ENCODE measurements around the gene DLGAP5. TPM values are rescaled to one million over a fixed set of nuclear protein-coding genes. Genes with fewer than 3 reads are reported as not detected.

The DLGAP5 gene
- total and polyA plus RNA-seq, 2 of the 13 experiments (the other 11 are each of a cell fraction or from before 2014, with no cell fraction given): 7.7 to 55.8 TPM

DNA sequence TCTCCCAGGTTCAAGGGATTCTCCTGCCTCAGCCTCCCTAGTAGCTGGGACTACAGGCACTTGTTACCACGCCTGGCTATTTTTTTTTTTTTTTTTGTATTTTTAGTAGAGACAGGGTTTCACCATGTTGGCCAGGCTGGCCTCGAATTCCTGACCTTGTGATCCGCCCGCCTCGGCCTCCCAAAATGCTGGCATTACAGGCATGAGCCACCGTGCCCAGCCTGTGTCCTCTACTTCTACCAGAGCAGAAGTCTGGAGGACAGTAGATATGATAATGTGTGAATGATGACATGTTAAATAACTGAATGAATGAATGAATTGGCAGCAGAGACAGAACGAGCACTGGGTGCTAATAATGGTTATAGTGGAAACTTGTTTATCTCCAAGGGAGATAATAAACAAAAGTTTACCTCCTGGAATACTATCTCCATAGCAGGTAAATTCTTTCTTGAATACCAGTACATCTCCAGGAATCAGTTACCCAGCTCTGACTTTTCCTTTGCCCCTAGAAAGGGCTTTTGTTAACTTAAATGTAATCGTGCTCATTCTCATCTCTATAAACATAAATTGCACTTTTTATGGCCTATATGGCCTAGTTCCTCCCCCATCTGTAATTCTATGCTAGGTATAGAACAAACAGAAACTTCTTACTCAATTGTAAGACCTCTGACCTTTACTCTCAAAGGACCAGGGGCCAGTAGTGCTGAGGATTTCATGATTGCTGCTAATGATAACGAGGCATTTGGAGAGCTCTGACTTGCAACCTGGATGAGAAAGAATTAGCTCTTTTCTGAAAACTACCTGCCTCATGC, 69.6 kb downstream of the DLGAP5 start:
- H3K27me3 ChIP-seq (ENCODE audit: control insufficient read depth in 1 of 2, insufficient read depth in 2 of 2, low read length in 2 of 2): no peaks in the 10 kb centered on the region
- no peak overlapping the region for H2AFZ ChIP-seq (ENCODE audit: low read length)
- WGBS (ENCODE audit: low lambda C conversion rate): 24% methylated on average over 9 of the region's 9 CpGs
- in situ Hi-C loops (cut with HindIII; ENCODE audit: extremely low pct_ligation_motif_present, low pct_unique_long_range_greater_than_20kb): no loop called here
- H3K36me3 ChIP-seq (replicated peaks in 1 of 2; ENCODE audit: control insufficient read depth in 1 of 2, insufficient read depth in 2 of 2, low read length in 2 of 2): no peaks in the 10 kb centered on the region
- no TSS peak for BruUV-seq (replicated peaks)
- H3K9ac ChIP-seq (ENCODE audit: insufficient read depth, low read depth, low read length): no peak overlapping the region; the same call in 1 of the 2 replicates
- H3K9me3 ChIP-seq (ENCODE audit: low read length): no peaks in the 10 kb centered on the region
- H4K20me1 ChIP-seq (ENCODE audit: insufficient read depth, low read length): no peaks in the 10 kb centered on the region
- DNase-seq (ENCODE audit: low spot score) (peak; percentile 70), FAIRE-seq (peak; percentile 79), ATAC-seq (peak; percentile 75)
- CTCF ChIA-PET (ENCODE audit: low intra/inter-chr PET ratio, low total read pairs): no interaction called here
- H3K4me2 ChIP-seq (ENCODE audit: low read depth, low read length): peak overlapping the region; percentile 70
- H3K4me1 ChIP-seq (ENCODE audit: insufficient read depth, low read length): peaks cover 55% of the 10 kb centered on the region
- no peaks in the 10 kb centered on the region for H3K79me2 ChIP-seq (ENCODE audit: insufficient read depth, low read length)
- peak overlapping the region; percentile 61 for H3K27ac ChIP-seq (ENCODE audit: extremely low read length, insufficient read depth, low read length)
- H3K4me3 ChIP-seq (replicated peaks in 1 of 3; ENCODE audit: insufficient read depth in 1 of 3, low read depth in 2 of 3, low read length in 3 of 3): peak overlapping the region in 1 of 3 experiments; percentile 34; a peak in 1 of 6 replicates
- POLR2A ChIA-PET: interaction anchor here (1.3 to 3.1 kb wide), 3 partner anchors 13 to 71 kb away, joined by 4 to 22 read pairs (median 14); partner anchors contain the start of gene MAPK1IP1L
- intact Hi-C loops (cut with micrococcal nuclease; ENCODE audit: unreplicated experiment): no loop called here
- TF ChIP-seq ELF1 (CRISPR knock-in tag; IDR thresholded peaks at IDR 0.05): no peak
- TF ChIP-seq ZNF235 (CRISPR knock-in tag; IDR thresholded peaks at IDR 0.05; ENCODE audit: borderline replicate concordance): no peak
- TF ChIP-seq PPARG (CRISPR knock-in tag; conservative IDR thresholded peaks at IDR 0.05): peak; percentile 61; the same call in 1 of the 2 replicates
- peak; percentile 67; the same call in 1 of the 2 replicates for TF ChIP-seq HNF4G (IDR thresholded peaks at IDR 0.05; ENCODE audit: borderline replicate concordance, low read depth, low read length)
- TF ChIP-seq HNF4G (CRISPR knock-in tag; IDR thresholded peaks at IDR 0.05; ENCODE audit: borderline replicate concordance, low read depth): no peak
- TF ChIP-seq, protein P1, sequence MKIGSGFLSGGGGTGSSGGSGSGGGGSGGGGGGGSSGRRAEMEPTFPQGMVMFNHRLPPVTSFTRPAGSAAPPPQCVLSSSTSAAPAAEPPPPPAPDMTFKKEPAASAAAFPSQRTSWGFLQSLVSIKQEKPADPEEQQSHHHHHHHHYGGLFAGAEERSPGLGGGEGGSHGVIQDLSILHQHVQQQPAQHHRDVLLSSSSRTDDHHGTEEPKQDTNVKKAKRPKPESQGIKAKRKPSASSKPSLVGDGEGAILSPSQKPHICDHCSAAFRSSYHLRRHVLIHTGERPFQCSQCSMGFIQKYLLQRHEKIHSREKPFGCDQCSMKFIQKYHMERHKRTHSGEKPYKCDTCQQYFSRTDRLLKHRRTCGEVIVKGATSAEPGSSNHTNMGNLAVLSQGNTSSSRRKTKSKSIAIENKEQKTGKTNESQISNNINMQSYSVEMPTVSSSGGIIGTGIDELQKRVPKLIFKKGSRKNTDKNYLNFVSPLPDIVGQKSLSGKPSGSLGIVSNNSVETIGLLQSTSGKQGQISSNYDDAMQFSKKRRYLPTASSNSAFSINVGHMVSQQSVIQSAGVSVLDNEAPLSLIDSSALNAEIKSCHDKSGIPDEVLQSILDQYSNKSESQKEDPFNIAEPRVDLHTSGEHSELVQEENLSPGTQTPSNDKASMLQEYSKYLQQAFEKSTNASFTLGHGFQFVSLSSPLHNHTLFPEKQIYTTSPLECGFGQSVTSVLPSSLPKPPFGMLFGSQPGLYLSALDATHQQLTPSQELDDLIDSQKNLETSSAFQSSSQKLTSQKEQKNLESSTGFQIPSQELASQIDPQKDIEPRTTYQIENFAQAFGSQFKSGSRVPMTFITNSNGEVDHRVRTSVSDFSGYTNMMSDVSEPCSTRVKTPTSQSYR (CRISPR knock-in tag; IDR thresholded peaks at IDR 0.05; ENCODE audit: borderline replicate concordance): peak; percentile 47; the same call in 1 of the 2 replicates
- peak; percentile 39; the same call in 1 of the 2 replicates for TF ChIP-seq CEBPB (IDR thresholded peaks at IDR 0.05; ENCODE audit: borderline replicate concordance, low read depth, low read length)
- TF ChIP-seq SAFB2 (CRISPR knock-in tag; IDR thresholded peaks at IDR 0.05; ENCODE audit: borderline replicate concordance, low read depth): no peak
- no peak for TF ChIP-seq ZNF782 (CRISPR knock-in tag; IDR thresholded peaks at IDR 0.05; ENCODE audit: borderline replicate concordance)
- TF ChIP-seq, protein P2, sequence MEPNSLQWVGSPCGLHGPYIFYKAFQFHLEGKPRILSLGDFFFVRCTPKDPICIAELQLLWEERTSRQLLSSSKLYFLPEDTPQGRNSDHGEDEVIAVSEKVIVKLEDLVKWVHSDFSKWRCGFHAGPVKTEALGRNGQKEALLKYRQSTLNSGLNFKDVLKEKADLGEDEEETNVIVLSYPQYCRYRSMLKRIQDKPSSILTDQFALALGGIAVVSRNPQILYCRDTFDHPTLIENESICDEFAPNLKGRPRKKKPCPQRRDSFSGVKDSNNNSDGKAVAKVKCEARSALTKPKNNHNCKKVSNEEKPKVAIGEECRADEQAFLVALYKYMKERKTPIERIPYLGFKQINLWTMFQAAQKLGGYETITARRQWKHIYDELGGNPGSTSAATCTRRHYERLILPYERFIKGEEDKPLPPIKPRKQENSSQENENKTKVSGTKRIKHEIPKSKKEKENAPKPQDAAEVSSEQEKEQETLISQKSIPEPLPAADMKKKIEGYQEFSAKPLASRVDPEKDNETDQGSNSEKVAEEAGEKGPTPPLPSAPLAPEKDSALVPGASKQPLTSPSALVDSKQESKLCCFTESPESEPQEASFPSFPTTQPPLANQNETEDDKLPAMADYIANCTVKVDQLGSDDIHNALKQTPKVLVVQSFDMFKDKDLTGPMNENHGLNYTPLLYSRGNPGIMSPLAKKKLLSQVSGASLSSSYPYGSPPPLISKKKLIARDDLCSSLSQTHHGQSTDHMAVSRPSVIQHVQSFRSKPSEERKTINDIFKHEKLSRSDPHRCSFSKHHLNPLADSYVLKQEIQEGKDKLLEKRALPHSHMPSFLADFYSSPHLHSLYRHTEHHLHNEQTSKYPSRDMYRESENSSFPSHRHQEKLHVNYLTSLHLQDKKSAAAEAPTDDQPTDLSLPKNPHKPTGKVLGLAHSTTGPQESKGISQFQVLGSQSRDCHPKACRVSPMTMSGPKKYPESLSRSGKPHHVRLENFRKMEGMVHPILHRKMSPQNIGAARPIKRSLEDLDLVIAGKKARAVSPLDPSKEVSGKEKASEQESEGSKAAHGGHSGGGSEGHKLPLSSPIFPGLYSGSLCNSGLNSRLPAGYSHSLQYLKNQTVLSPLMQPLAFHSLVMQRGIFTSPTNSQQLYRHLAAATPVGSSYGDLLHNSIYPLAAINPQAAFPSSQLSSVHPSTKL (CRISPR knock-in tag; IDR thresholded peaks at IDR 0.05): peak; percentile 35; the same call in 1 of the 2 replicates
- no peak for TF ChIP-seq SOX13 (IDR thresholded peaks at IDR 0.05)
- TF ChIP-seq SOX13 (CRISPR knock-in tag; conservative IDR thresholded peaks at IDR 0.05 in 1 of 2, IDR thresholded peaks at IDR 0.05 in 1 of 2): 0 out of 4 replicates have a peak, but pooled peaks of 1 of the 2 experiments have one; percentile 20
- no peak for TF ChIP-seq ZNF749 (CRISPR knock-in tag; IDR thresholded peaks at IDR 0.05; ENCODE audit: borderline replicate concordance)
- no peak for TF ChIP-seq ZFYVE20 (CRISPR knock-in tag; IDR thresholded peaks at IDR 0.05; ENCODE audit: borderline replicate concordance, low read depth)
